Measurements from ENCODE around the gene CNST.

- TF ChIP-seq, protein P1, sequence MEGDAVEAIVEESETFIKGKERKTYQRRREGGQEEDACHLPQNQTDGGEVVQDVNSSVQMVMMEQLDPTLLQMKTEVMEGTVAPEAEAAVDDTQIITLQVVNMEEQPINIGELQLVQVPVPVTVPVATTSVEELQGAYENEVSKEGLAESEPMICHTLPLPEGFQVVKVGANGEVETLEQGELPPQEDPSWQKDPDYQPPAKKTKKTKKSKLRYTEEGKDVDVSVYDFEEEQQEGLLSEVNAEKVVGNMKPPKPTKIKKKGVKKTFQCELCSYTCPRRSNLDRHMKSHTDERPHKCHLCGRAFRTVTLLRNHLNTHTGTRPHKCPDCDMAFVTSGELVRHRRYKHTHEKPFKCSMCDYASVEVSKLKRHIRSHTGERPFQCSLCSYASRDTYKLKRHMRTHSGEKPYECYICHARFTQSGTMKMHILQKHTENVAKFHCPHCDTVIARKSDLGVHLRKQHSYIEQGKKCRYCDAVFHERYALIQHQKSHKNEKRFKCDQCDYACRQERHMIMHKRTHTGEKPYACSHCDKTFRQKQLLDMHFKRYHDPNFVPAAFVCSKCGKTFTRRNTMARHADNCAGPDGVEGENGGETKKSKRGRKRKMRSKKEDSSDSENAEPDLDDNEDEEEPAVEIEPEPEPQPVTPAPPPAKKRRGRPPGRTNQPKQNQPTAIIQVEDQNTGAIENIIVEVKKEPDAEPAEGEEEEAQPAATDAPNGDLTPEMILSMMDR (IDR thresholded peaks at IDR 0.05; ENCODE audit: low read depth, low read length): no peak
- TF ChIP-seq EZH2phosphoT487 (IDR thresholded peaks at IDR 0.05; ENCODE audit: low read depth): no peak
Measured at GRCh38 chr1:246572785-246573184, 6.5 kb downstream of the CNST start.
